Stimulated activated CD8-positive, alpha-beta memory T cell treated with anti-CD3 and anti-CD28 coated beads, Interleukin-7, amount 100 ng/mL, for 4 hours (primary cell): ENCODE measurements around the gene PLEKHG1.

Source experiments
- DNase-seq, 2 donors: peaks; one replicate each; pipeline ENCODE4 v3.0.0-alpha.2; 2020; ENCODE audit warnings: low read depth in 2 of 2

Gene PLEKHG1

GRCh38 chr6:150619275-150619674 is 19.6 kb downstream of the PLEKHG1 start:
- DNase-seq = no peak

GRCh38 chr6:150620244-150620643 is 20.6 kb downstream of the PLEKHG1 start:
- no peak for DNase-seq

GRCh38 chr6:150620763-150621162 is 21.1 kb downstream of the PLEKHG1 start:
- no peak for DNase-seq

GRCh38 chr6:150622476-150622875 is 22.8 kb downstream of the PLEKHG1 start:
- DNase-seq = no peak

GRCh38 chr6:150622941-150623874 is 23.5 kb downstream of the PLEKHG1 start:
- no peak for DNase-seq

GRCh38 chr6:150624191-150624590 is 24.5 kb downstream of the PLEKHG1 start:
- no peak for DNase-seq

- DNase-seq = no peak
Observed at GRCh38 chr6:150625927-150626326, 26.2 kb downstream of the PLEKHG1 start.

GRCh38 chr6:150627154-150627553 is 27.5 kb downstream of the PLEKHG1 start:
- no peak for DNase-seq

GRCh38 chr6:150627585-150628025 is 27.9 kb downstream of the PLEKHG1 start:
- no peak for DNase-seq

GRCh38 chr6:150628908-150629307 is 29.2 kb downstream of the PLEKHG1 start:
- no peak for DNase-seq

- DNase-seq = no peak
Observed at GRCh38 chr6:150631283-150631983, 31.7 kb downstream of the PLEKHG1 start.

- no peak for DNase-seq
Observed at GRCh38 chr6:150631984-150632642, 32.4 kb downstream of the PLEKHG1 start.

- DNase-seq = no peak
Observed at GRCh38 chr6:150632785-150633485, 33.2 kb downstream of the PLEKHG1 start.

- no peak for DNase-seq
Observed at GRCh38 chr6:150633486-150633834, 33.8 kb downstream of the PLEKHG1 start.

GRCh38 chr6:150634176-150634963 is 34.7 kb downstream of the PLEKHG1 start:
- no peak for DNase-seq

- DNase-seq = no peak
Observed at GRCh38 chr6:150634964-150635292, 35.2 kb downstream of the PLEKHG1 start.

GRCh38 chr6:150635906-150636514 is 36.3 kb downstream of the PLEKHG1 start:
- no peak for DNase-seq

GRCh38 chr6:150636808-150637207 is 37.1 kb downstream of the PLEKHG1 start:
- DNase-seq = no peak

- no peak for DNase-seq
Observed at GRCh38 chr6:150637266-150637665, 37.6 kb downstream of the PLEKHG1 start.

GRCh38 chr6:150638267-150638666 is 38.6 kb downstream of the PLEKHG1 start:
- no peak for DNase-seq

- no peak for DNase-seq
Observed at GRCh38 chr6:150638765-150639164, 39.1 kb downstream of the PLEKHG1 start.
